Osteocyte (in vitro differentiated cells): Measurements from ENCODE around the gene CTNNBIP1. TPM values are rescaled to one million over a fixed set of nuclear protein-coding genes. Genes with fewer than 3 reads are reported as not detected.
"Not testable (repeated sequence)": the region's sequence is repeated elsewhere in the genome, so short reads cannot be mapped to it uniquely, and the experiment has no call there.

Experiments
- DNase-seq: peaks from one replicate; pipeline ENCODE4 v3.0.0; 2021; ENCODE audit warnings: mixed read lengths; ENCODE audit not compliant: unreplicated experiment; ENCODE audit errors: extremely low spot score
- H3K27ac Mint-ChIP-seq: one replicate; pipeline ENCODE4 v1.8.0; 2021; ENCODE audit warnings: mild to moderate bottlenecking, mixed read lengths; ENCODE audit not compliant: unreplicated experiment
- H3K27me3 Mint-ChIP-seq: one replicate; pipeline ENCODE4 v1.8.0; 2021; ENCODE audit warnings: mixed read lengths; ENCODE audit not compliant: unreplicated experiment
- H3K36me3 Mint-ChIP-seq: one replicate; pipeline ENCODE4 v1.8.0; 2021; ENCODE audit warnings: mixed read lengths; ENCODE audit not compliant: unreplicated experiment
- H3K4me1 Mint-ChIP-seq: one replicate; pipeline ENCODE4 v1.8.0; 2021; ENCODE audit warnings: mixed read lengths; ENCODE audit not compliant: unreplicated experiment
- H3K4me3 Mint-ChIP-seq: one replicate; pipeline ENCODE4 v1.8.0; 2021; ENCODE audit warnings: mild to moderate bottlenecking, moderate library complexity, mixed read lengths; ENCODE audit not compliant: unreplicated experiment
- H3K9me3 Mint-ChIP-seq: one replicate; pipeline ENCODE4 v1.8.0; 2021; ENCODE audit warnings: mixed read lengths; ENCODE audit not compliant: unreplicated experiment
- CTCF ChIP-seq: fragments of 200-600 bp; sonication (generic); IDR thresholded peaks from 2 replicates; pipeline ENCODE4 v1.5.0; 2021; ENCODE audit warnings: antibody characterized with exemption, mild to moderate bottlenecking, moderate library complexity
- total RNA-seq: library from RNA; stranded (reverse); gene quantifications from 2 replicates; pipeline ENCODE4 v1.2.1, GENCODE V29; 2021

CTNNBIP1 gene
- total RNA-seq, 1 donor from 2014 or later = 27.6 TPM

- H3K27ac Mint-ChIP-seq = no peak overlapping the region
- H3K27me3 Mint-ChIP-seq = no peaks in the 10 kb centered on the region
- no peak overlapping the region for H3K4me3 Mint-ChIP-seq
- DNase-seq = no peak
- TF ChIP-seq CTCF = no peak
- H3K9me3 Mint-ChIP-seq = no peaks in the 10 kb centered on the region
- H3K36me3 Mint-ChIP-seq = no peaks in the 10 kb centered on the region
- peaks cover 28% of the 10 kb centered on the region for H3K4me1 Mint-ChIP-seq
Measured at GRCh38 chr1:9808459-9808858, 101.6 kb downstream of the CTNNBIP1 start.

GRCh38 chr1:9807541-9807940, 102.5 kb downstream of the CTNNBIP1 start:
- Mint-ChIP-seq H3K4me1 (peaks cover 28% of the 10 kb centered on the region), H3K9me3 (no peaks in the 10 kb centered on the region), H3K36me3 (no peaks in the 10 kb centered on the region), H3K27ac (no peak overlapping the region), H3K27me3 (no peaks in the 10 kb centered on the region), H3K4me3 (no peak overlapping the region)
- TF ChIP-seq CTCF = no peak
- DNase-seq = no peak

GRCh38 chr1:9805972-9806371, 104.1 kb downstream of the CTNNBIP1 start:
- H3K9me3 Mint-ChIP-seq, H3K36me3 Mint-ChIP-seq, DNase-seq, H3K27ac Mint-ChIP-seq, H3K27me3 Mint-ChIP-seq, H3K4me3 Mint-ChIP-seq: not testable (repeated sequence)
- H3K4me1 Mint-ChIP-seq = peaks cover 25% of the 10 kb centered on the region

GRCh38 chr1:9805006-9805508, 105.0 kb downstream of the CTNNBIP1 start:
- Mint-ChIP-seq H3K36me3 (no peaks in the 10 kb centered on the region), H3K4me3 (no peak overlapping the region), H3K27ac (no peak overlapping the region), H3K9me3 (no peaks in the 10 kb centered on the region), H3K4me1 (peaks cover 23% of the 10 kb centered on the region), H3K27me3 (no peaks in the 10 kb centered on the region)
- no peak for TF ChIP-seq CTCF
- DNase-seq = no peak

- DNase-seq, H3K27ac Mint-ChIP-seq, H3K4me3 Mint-ChIP-seq, H3K36me3 Mint-ChIP-seq, H3K9me3 Mint-ChIP-seq, H3K27me3 Mint-ChIP-seq: not testable (repeated sequence)
- peaks cover 20% of the 10 kb centered on the region for H3K4me1 Mint-ChIP-seq
Measured at GRCh38 chr1:9803003-9803918, 106.8 kb downstream of the CTNNBIP1 start.

GRCh38 chr1:9801909-9802308, 108.2 kb downstream of the CTNNBIP1 start:
- Mint-ChIP-seq H3K4me1 (peaks cover 24% of the 10 kb centered on the region), H3K27me3 (no peaks in the 10 kb centered on the region), H3K9me3 (no peaks in the 10 kb centered on the region), H3K36me3 (no peaks in the 10 kb centered on the region), H3K27ac (no peak overlapping the region), H3K4me3 (no peak overlapping the region)
- no peak for TF ChIP-seq CTCF
- no peak for DNase-seq
